Small intestine (tissue), 7 donors: ENCODE measurements around the gene RIPOR3. TPM values are rescaled to one million over a fixed set of nuclear protein-coding genes. Genes with fewer than 3 reads are reported as not detected.
"Not testable (repeated sequence)": the region's sequence is repeated elsewhere in the genome, so short reads cannot be mapped to it uniquely, and the experiment has no call there.

Experiments
- DNase-seq, 2 donors: peaks; one replicate each; pipeline versions ENCODE4 v3.0.0 to v3.0.0-alpha.2; 2013
- FAIRE-seq: peaks from 2 replicates; lab custom pipeline; 2012; peaks lifted over from hg19 to GRCh38; lab: Jason Lieb, UNC
- H3K27ac ChIP-seq, 3 donors: one replicate each; pipeline ENCODE4 v1.5.1; 2013; ENCODE audit warnings: low read length in 2 of 3, mild to moderate bottlenecking in 2 of 3, control low read depth in 1 of 3, inconsistent platforms in 1 of 3, low read depth in 1 of 3, moderate library complexity in 1 of 3
- H3K27me3 ChIP-seq, 3 donors: one replicate each; pipeline ENCODE4 v1.6.1; 2013; ENCODE audit warnings: low read length in 3 of 3, inconsistent platforms in 1 of 3; ENCODE audit not compliant: control insufficient read depth in 3 of 3, insufficient read depth in 3 of 3
- H3K36me3 ChIP-seq, 3 donors: one replicate each; pipeline ENCODE4 v1.6.1; 2013; ENCODE audit warnings: low read length in 3 of 3, inconsistent platforms in 1 of 3, low read depth in 1 of 3, mild to moderate bottlenecking in 1 of 3, moderate library complexity in 1 of 3; ENCODE audit not compliant: control insufficient read depth in 3 of 3, insufficient read depth in 2 of 3
- H3K4me1 ChIP-seq, 3 donors: one replicate each; pipeline ENCODE4 v1.6.1; 2013; ENCODE audit warnings: low read length in 2 of 3, inconsistent platforms in 1 of 3, low read depth in 1 of 3, mild to moderate bottlenecking in 1 of 3, moderate library complexity in 1 of 3; ENCODE audit not compliant: control insufficient read depth in 3 of 3, insufficient read depth in 2 of 3
- H3K4me3 ChIP-seq, 3 donors: one replicate each; pipeline ENCODE4 v1.5.1; 2013; ENCODE audit warnings: low read length in 3 of 3, control low read depth in 1 of 3, inconsistent platforms in 1 of 3, low read depth in 1 of 3, mild to moderate bottlenecking in 1 of 3, moderate library complexity in 1 of 3
- H3K9me3 ChIP-seq, 2 donors: one replicate each; pipeline ENCODE4 v1.6.1; 2013; ENCODE audit warnings: low read depth in 1 of 2, low read length in 1 of 2; ENCODE audit not compliant: control insufficient read depth in 2 of 2, insufficient read depth in 1 of 2
- WGBS, 3 donors: extraction: QIAGEN DNeasy Blood & Tissue Kit; methylation state at CpG; one replicate each; pipeline ENCODE4 v1.1.7; 2013; 5-methylcytosine and 5-hydroxymethylcytosine counted together
- polyA plus RNA-seq, 4 donors: library from polyadenylated mRNA; stranded (reverse) in 3 of 4; unstranded in 1 of 4; fragments of 200-250 nt in 3 of 4; fragments of 120-200 nt in 1 of 4; gene quantifications; one replicate each; pipeline versions ENCODE4 v1.2.1 to v1.2.3, GENCODE V29; 2013
- donor health status: healthy with polysubstance abuse.
- donor health status: control.
- donor health status: control.
- donor health status: Bipolar disorder and iron deficiency.
- donor health status: healthy.

The RIPOR3 gene
- polyA plus RNA-seq, 4 donors = 0.22 to 10.9 (median 3.2) TPM

- Histone ChIP-seq H3K27ac (no peak overlapping the region), H3K4me1 (peaks cover 0 to 9% (median 0%) of the 10 kb centered on the region in 3 donors), H3K9me3 (no peaks in the 10 kb centered on the region), H3K4me3 (no peak overlapping the region), H3K27me3 (no peaks in the 10 kb centered on the region), H3K36me3 (no peaks in the 10 kb centered on the region)
- WGBS, 3 donors = 87 to 92% (median 88%) methylated on average over 5 of the region's 5 CpGs
- no peak for DNase-seq
- FAIRE-seq = no peak
Measured at GRCh38 chr20:50720026-50720425, 28.7 kb upstream of the RIPOR3 start.

GRCh38 chr20:50719328-50719727, 28.0 kb upstream of the RIPOR3 start:
- no peak overlapping the region for H3K27ac ChIP-seq
- DNase-seq (no peak), FAIRE-seq (no peak)
- no peaks in the 10 kb centered on the region for H3K27me3 ChIP-seq
- no peak overlapping the region for H3K4me3 ChIP-seq
- 96 to 98% (median 96%) methylated on average over 4 of the region's 4 CpGs for WGBS, 3 donors
- H3K9me3 ChIP-seq = no peaks in the 10 kb centered on the region
- H3K36me3 ChIP-seq = no peaks in the 10 kb centered on the region
- H3K4me1 ChIP-seq = peaks cover 0 to 2% (median 0%) of the 10 kb centered on the region in 3 donors

- H3K4me3 ChIP-seq = no peak overlapping the region
- H3K4me1 ChIP-seq = no peaks in the 10 kb centered on the region
- FAIRE-seq (no peak), DNase-seq (peak in 1 of 2 donors; percentile 23)
- 66 to 71% (median 67%) methylated on average over 13 of the region's 13 CpGs for WGBS, 3 donors
- H3K36me3 ChIP-seq = no peaks in the 10 kb centered on the region
- no peaks in the 10 kb centered on the region for H3K27me3 ChIP-seq
- H3K9me3 ChIP-seq = no peaks in the 10 kb centered on the region
- no peak overlapping the region for H3K27ac ChIP-seq
Measured at GRCh38 chr20:50717974-50718761, 26.8 kb upstream of the RIPOR3 start.

GRCh38 chr20:50717312-50717711, 26.0 kb upstream of the RIPOR3 start:
- Histone ChIP-seq H3K36me3 (no peaks in the 10 kb centered on the region), H3K4me3 (no peak overlapping the region), H3K27ac (no peak overlapping the region), H3K4me1 (no peaks in the 10 kb centered on the region), H3K9me3 (no peaks in the 10 kb centered on the region), H3K27me3 (no peaks in the 10 kb centered on the region)
- no peak for FAIRE-seq
- no peak for DNase-seq
- 72 to 94% (median 72%) methylated on average over 2 of the region's 2 CpGs for WGBS, 3 donors

- Histone ChIP-seq H3K27me3 (no peaks in the 10 kb centered on the region), H3K4me1 (no peaks in the 10 kb centered on the region), H3K27ac (no peak overlapping the region), H3K36me3 (no peaks in the 10 kb centered on the region), H3K4me3 (no peak overlapping the region), H3K9me3 (no peaks in the 10 kb centered on the region)
- WGBS, 3 donors = 85 to 90% (median 89%) methylated on average over 1 of the region's 1 CpG
- DNase-seq (no peak), FAIRE-seq (no peak)
Measured at GRCh38 chr20:50716518-50716917, 25.2 kb upstream of the RIPOR3 start.

GRCh38 chr20:50715694-50716093, 24.4 kb upstream of the RIPOR3 start:
- no peak overlapping the region for H3K27ac ChIP-seq
- no peak for DNase-seq
- H3K36me3 ChIP-seq = no peaks in the 10 kb centered on the region
- H3K4me3 ChIP-seq = no peak overlapping the region
- no peaks in the 10 kb centered on the region for H3K4me1 ChIP-seq
- H3K27me3 ChIP-seq = no peaks in the 10 kb centered on the region
- H3K9me3 ChIP-seq = no peaks in the 10 kb centered on the region
- 81 to 90% (median 90%) methylated on average over 3 of the region's 3 CpGs for WGBS, 3 donors
- FAIRE-seq = no peak

- H3K27ac ChIP-seq, H3K4me3 ChIP-seq, FAIRE-seq, H3K27me3 ChIP-seq, DNase-seq, H3K36me3 ChIP-seq, H3K9me3 ChIP-seq, H3K4me1 ChIP-seq: not testable (repeated sequence)
- 88 to 93% (median 89%) methylated on average over 12 of the region's 12 CpGs for WGBS, 3 donors
Measured at GRCh38 chr20:50714426-50714825, 23.1 kb upstream of the RIPOR3 start.

GRCh38 chr20:50713657-50714101, 22.3 kb upstream of the RIPOR3 start:
- no peaks in the 10 kb centered on the region for H3K9me3 ChIP-seq
- WGBS, 3 donors = 33 to 46% (median 43%) methylated on average over 7 of the region's 7 CpGs
- no peaks in the 10 kb centered on the region for H3K27me3 ChIP-seq
- no peaks in the 10 kb centered on the region for H3K36me3 ChIP-seq
- no peak overlapping the region for H3K4me3 ChIP-seq
- DNase-seq (peak; percentile 55 to 74), FAIRE-seq (no peak)
- no peak overlapping the region for H3K27ac ChIP-seq
- peaks cover 0 to 3% (median 0%) of the 10 kb centered on the region in 3 donors for H3K4me1 ChIP-seq
